CD4-positive, alpha-beta T cell treated with Interleukin-17A for 4 hours (primary cell): ENCODE results near the gene ABHD11.
"Not testable (repeated sequence)": the region's sequence is repeated elsewhere in the genome, so short reads cannot be mapped to it uniquely, and the experiment has no call there.

ENCODE experiments used
- DNase-seq: peaks from one replicate; pipeline ENCODE4 v3.0.0-alpha.2; 2020; ENCODE audit warnings: mixed read lengths

ABHD11 gene

GRCh38 chr7:73738612-73739386 lies at the start of gene ABHD11:
TSS of gene ABHD11 (minus strand) at chr7:73738802. CDS start at chr7:73738770, 32 bp downstream.
- DNase-seq, result peak; percentile 99

- DNase-seq, result not testable (repeated sequence)
Measured at GRCh38 chr7:73787786-73788048, 49.1 kb upstream of the ABHD11 start.

- DNase-seq, result no peak
Measured at GRCh38 chr7:73786588-73786987, 48.0 kb upstream of the ABHD11 start.

GRCh38 chr7:73779517-73779916 lies 40.9 kb upstream of the ABHD11 start:
- no peak for DNase-seq

- no peak for DNase-seq
Measured at GRCh38 chr7:73778801-73779389, 40.3 kb upstream of the ABHD11 start.

- no peak for DNase-seq
Measured at GRCh38 chr7:73774923-73775322, 36.3 kb upstream of the ABHD11 start.

GRCh38 chr7:73773700-73774517 lies 35.3 kb upstream of the ABHD11 start:
- DNase-seq, result no peak

- no peak for DNase-seq
Measured at GRCh38 chr7:73770860-73771670, 32.5 kb upstream of the ABHD11 start.

GRCh38 chr7:73770002-73770859 lies 31.6 kb upstream of the ABHD11 start, which contains the start of gene CLDN3:
TSS of gene CLDN3 (minus strand) at chr7:73770270. CDS start at chr7:73770049, 221 bp downstream.
- peak; percentile 28 for DNase-seq

- no peak for DNase-seq
Measured at GRCh38 chr7:73769481-73770001, 30.9 kb upstream of the ABHD11 start.

- no peak for DNase-seq
Measured at GRCh38 chr7:73768641-73769480, 30.3 kb upstream of the ABHD11 start.

GRCh38 chr7:73766556-73767229 lies 28.1 kb upstream of the ABHD11 start:
- no peak for DNase-seq

GRCh38 chr7:73762659-73762999 lies 24.0 kb upstream of the ABHD11 start:
- DNase-seq, result no peak

- no peak for DNase-seq
Measured at GRCh38 chr7:73761854-73762658, 23.5 kb upstream of the ABHD11 start.

- DNase-seq, result no peak
Measured at GRCh38 chr7:73758581-73759138, 20.1 kb upstream of the ABHD11 start.

GRCh38 chr7:73749931-73750776 lies 11.6 kb upstream of the ABHD11 start:
- no peak for DNase-seq

GRCh38 chr7:73746378-73746777 lies 7.8 kb upstream of the ABHD11 start:
- DNase-seq, result no peak
